ENCODE results near the gene MEI4. TPM values are rescaled to one million over a fixed set of nuclear protein-coding genes. Genes with fewer than 3 reads are reported as not detected.

The MEI4 gene
- total RNA-seq, 2 donors from 2014 or later, result 0.51 to 1.4 TPM

- TF ChIP-seq, protein P1, sequence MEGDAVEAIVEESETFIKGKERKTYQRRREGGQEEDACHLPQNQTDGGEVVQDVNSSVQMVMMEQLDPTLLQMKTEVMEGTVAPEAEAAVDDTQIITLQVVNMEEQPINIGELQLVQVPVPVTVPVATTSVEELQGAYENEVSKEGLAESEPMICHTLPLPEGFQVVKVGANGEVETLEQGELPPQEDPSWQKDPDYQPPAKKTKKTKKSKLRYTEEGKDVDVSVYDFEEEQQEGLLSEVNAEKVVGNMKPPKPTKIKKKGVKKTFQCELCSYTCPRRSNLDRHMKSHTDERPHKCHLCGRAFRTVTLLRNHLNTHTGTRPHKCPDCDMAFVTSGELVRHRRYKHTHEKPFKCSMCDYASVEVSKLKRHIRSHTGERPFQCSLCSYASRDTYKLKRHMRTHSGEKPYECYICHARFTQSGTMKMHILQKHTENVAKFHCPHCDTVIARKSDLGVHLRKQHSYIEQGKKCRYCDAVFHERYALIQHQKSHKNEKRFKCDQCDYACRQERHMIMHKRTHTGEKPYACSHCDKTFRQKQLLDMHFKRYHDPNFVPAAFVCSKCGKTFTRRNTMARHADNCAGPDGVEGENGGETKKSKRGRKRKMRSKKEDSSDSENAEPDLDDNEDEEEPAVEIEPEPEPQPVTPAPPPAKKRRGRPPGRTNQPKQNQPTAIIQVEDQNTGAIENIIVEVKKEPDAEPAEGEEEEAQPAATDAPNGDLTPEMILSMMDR (IDR thresholded peaks at IDR 0.05), result peak in 1 of 2 donors; percentile 33
- peaks cover 0 to 18% of the 10 kb centered on the region in 2 donors for H3K9me3 ChIP-seq
- H3K4me3 ChIP-seq, result no peak overlapping the region
- no peaks in the 10 kb centered on the region for H3K36me3 ChIP-seq
- no peak overlapping the region for H3K27ac ChIP-seq
- H3K4me1 ChIP-seq, result no peaks in the 10 kb centered on the region
- DNase-seq (ENCODE audit: low spot score), result no peak
- no peaks in the 10 kb centered on the region for H3K27me3 ChIP-seq
Observed at GRCh38 chr6:77620278-77620882, 32.5 kb upstream of the MEI4 start.

DNA sequence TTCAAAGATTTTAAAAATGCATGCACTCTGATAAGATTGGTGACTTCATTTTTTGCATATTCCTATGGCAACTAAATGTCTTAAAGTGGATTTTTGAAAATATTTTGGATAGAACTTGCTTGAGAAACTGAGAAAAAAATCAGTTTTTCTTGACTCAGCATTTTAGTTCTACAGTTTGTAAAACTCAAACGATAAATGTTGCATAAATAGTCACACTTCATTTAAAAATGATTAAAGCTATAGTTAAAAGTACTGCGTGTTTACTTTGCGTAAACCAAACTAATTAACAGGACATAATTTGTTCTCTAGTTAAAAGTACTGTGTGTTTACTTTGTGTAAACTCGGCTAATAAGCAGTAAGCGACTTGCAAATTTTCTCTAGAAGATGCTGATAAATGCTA lies 28.3 kb upstream of the MEI4 start:
- H3K36me3 ChIP-seq, result no peaks in the 10 kb centered on the region
- H3K9me3 ChIP-seq, result no peaks in the 10 kb centered on the region
- TF ChIP-seq, protein P1 (IDR thresholded peaks at IDR 0.05), result no peak
- no peaks in the 10 kb centered on the region for H3K4me1 ChIP-seq
- H3K27me3 ChIP-seq, result no peaks in the 10 kb centered on the region
- H3K27ac ChIP-seq, result no peak overlapping the region
- DNase-seq (ENCODE audit: low spot score), result no peak
- H3K4me3 ChIP-seq, result no peak overlapping the region

GRCh38 chr6:77626426-77626825 lies 26.4 kb upstream of the MEI4 start:
- no peak for DNase-seq (ENCODE audit: low spot score)
- Histone ChIP-seq H3K27ac (no peak overlapping the region), H3K4me3 (no peak overlapping the region), H3K4me1 (no peaks in the 10 kb centered on the region), H3K9me3 (no peaks in the 10 kb centered on the region), H3K27me3 (no peaks in the 10 kb centered on the region), H3K36me3 (no peaks in the 10 kb centered on the region)
- TF ChIP-seq, protein P1 (IDR thresholded peaks at IDR 0.05), result no peak

GRCh38 chr6:77630014-77630413 lies 22.8 kb upstream of the MEI4 start:
- TF ChIP-seq, protein P1 (IDR thresholded peaks at IDR 0.05), result no peak
- no peak overlapping the region for H3K4me3 ChIP-seq
- DNase-seq (ENCODE audit: low spot score), result no peak

DNA sequence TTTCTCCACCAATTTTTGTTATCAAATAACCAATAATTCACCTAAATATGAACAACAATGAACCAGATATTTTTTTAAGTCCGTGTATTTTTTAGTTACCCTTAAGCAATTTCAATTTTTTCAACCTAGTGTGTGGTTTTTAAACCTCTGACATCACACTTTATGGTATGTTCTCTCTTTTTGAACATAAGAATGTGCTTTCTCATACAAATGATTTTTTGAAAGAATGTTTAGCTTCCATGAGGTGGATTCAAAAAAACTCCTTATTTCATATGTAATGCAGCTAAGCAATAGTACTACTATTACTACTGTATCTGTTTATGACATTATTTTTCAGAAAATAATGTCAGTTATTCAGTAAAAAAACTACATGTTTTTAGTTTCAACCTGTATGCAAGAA lies 19.4 kb upstream of the MEI4 start:
- TF ChIP-seq, protein P1 (IDR thresholded peaks at IDR 0.05), result no peak
- no peaks in the 10 kb centered on the region for H3K27me3 ChIP-seq
- no peaks in the 10 kb centered on the region for H3K9me3 ChIP-seq
- no peak overlapping the region for H3K27ac ChIP-seq
- H3K4me1 ChIP-seq, result no peaks in the 10 kb centered on the region
- H3K36me3 ChIP-seq, result no peaks in the 10 kb centered on the region
- DNase-seq (ENCODE audit: low spot score), result no peak
- H3K4me3 ChIP-seq, result no peak overlapping the region

More at GRCh38 chr6:77630014-77630413, 22.8 kb upstream of the MEI4 start:
- no peaks in the 10 kb centered on the region for H3K27me3 ChIP-seq
- H3K27ac ChIP-seq, result no peak overlapping the region
- no peaks in the 10 kb centered on the region for H3K9me3 ChIP-seq
- no peaks in the 10 kb centered on the region for H3K36me3 ChIP-seq
- no peaks in the 10 kb centered on the region for H3K4me1 ChIP-seq

Measured in right atrium auricular region (tissue), 2 donors.